Ureter (tissue), 1 donor: ENCODE measurements around the gene SPAG5. TPM values are rescaled to one million over a fixed set of nuclear protein-coding genes. Genes with fewer than 3 reads are reported as not detected.

Source experiments
- total RNA-seq: library from RNA; stranded (reverse); gene quantifications from one replicate; pipeline ENCODE4 v1.2.4, GENCODE V29; 2023
- donor health status: DM: yes; HTN: yes; CAD: no.

Gene SPAG5
- total RNA-seq, 1 donor from 2014 or later: 8.5 TPM

Other genes starting within 250 kb of the SPAG5 start
- gene POLDIP2, start 241.5 kb downstream of the SPAG5 start, total RNA-seq: 74.6 TPM
- not detected for gene SEBOX, start 233.8 kb downstream of the SPAG5 start, total RNA-seq
- 1.0 TPM for gene VTN, start 228.7 kb downstream of the SPAG5 start, total RNA-seq
- 34.7 TPM for gene SARM1, start 227.3 kb downstream of the SPAG5 start, total RNA-seq
- 15.4 TPM for gene SLC46A1, start 192.8 kb downstream of the SPAG5 start, total RNA-seq
- gene SLC13A2, start 125.4 kb downstream of the SPAG5 start, total RNA-seq: 0.62 TPM
- 1.5 TPM for gene FOXN1, start 92.7 kb downstream of the SPAG5 start, total RNA-seq
- 37.5 TPM for gene UNC119, start 46.4 kb downstream of the SPAG5 start, total RNA-seq
- 52.9 TPM for gene PIGS, start 27.5 kb downstream of the SPAG5 start, total RNA-seq
- 15.7 TPM for gene ALDOC, start 22.1 kb downstream of the SPAG5 start, total RNA-seq
- 27.5 TPM for gene RSKR, start 15.2 kb upstream of the SPAG5 start, total RNA-seq
- gene BLTP2, start 46.1 kb upstream of the SPAG5 start, total RNA-seq: 210 TPM
- gene SDF2, start 62.9 kb upstream of the SPAG5 start, total RNA-seq: 49.2 TPM
- 96.9 TPM for gene SUPT6H, start 63.2 kb upstream of the SPAG5 start, total RNA-seq
- 1.1 TPM for gene PROCA1, start 112.9 kb upstream of the SPAG5 start, total RNA-seq
- gene RAB34, start 118.8 kb upstream of the SPAG5 start, total RNA-seq: 82.9 TPM
- gene RPL23A, start 121.0 kb upstream of the SPAG5 start, total RNA-seq: 1,937 TPM
- gene TLCD1, start 127.2 kb upstream of the SPAG5 start, total RNA-seq: 18.1 TPM
- 14.9 TPM for gene NEK8, start 129.8 kb upstream of the SPAG5 start, total RNA-seq
- 186 TPM for gene TRAF4, start 145.0 kb upstream of the SPAG5 start, total RNA-seq
- gene FAM222B, start 243.8 kb upstream of the SPAG5 start, total RNA-seq: 28.8 TPM